Endothelial cell (in vitro differentiated cells): ENCODE measurements around the gene CMTM8. TPM values are rescaled to one million over a fixed set of nuclear protein-coding genes. Genes with fewer than 3 reads are reported as not detected.
"Not testable (repeated sequence)": the region's sequence is repeated elsewhere in the genome, so short reads cannot be mapped to it uniquely, and the experiment has no call there.

Experiments used
- DNase-seq: peaks from one replicate; pipeline ENCODE4 v3.0.0; 2021; ENCODE audit warnings: low spot score
- H3K27ac Mint-ChIP-seq: one replicate; pipeline ENCODE4 v1.8.0; 2021; ENCODE audit warnings: mixed read lengths, inconsistent platforms; ENCODE audit not compliant: unreplicated experiment
- H3K27me3 Mint-ChIP-seq: one replicate; pipeline ENCODE4 v1.8.0; 2021; ENCODE audit warnings: mild to moderate bottlenecking, moderate library complexity, mixed read lengths, inconsistent platforms; ENCODE audit not compliant: unreplicated experiment
- H3K36me3 Mint-ChIP-seq: one replicate; pipeline ENCODE4 v1.8.0; 2021; ENCODE audit warnings: mild to moderate bottlenecking, low read depth, mixed read lengths, inconsistent platforms; ENCODE audit not compliant: unreplicated experiment
- H3K4me1 Mint-ChIP-seq: one replicate; pipeline ENCODE4 v1.8.0; 2021; ENCODE audit warnings: mild to moderate bottlenecking, mixed read lengths, inconsistent platforms; ENCODE audit not compliant: unreplicated experiment
- H3K4me3 Mint-ChIP-seq: one replicate; pipeline ENCODE4 v1.8.0; 2021; ENCODE audit warnings: mild to moderate bottlenecking, mixed read lengths, inconsistent platforms; ENCODE audit not compliant: unreplicated experiment
- H3K9me3 Mint-ChIP-seq: one replicate; pipeline ENCODE4 v1.8.0; 2021; ENCODE audit warnings: mixed read lengths, inconsistent platforms; ENCODE audit not compliant: unreplicated experiment
- CTCF ChIP-seq: fragments of 200-600 bp; sonication (generic); IDR thresholded peaks from one replicate; pipeline ENCODE4 v1.5.0; 2021; ENCODE audit warnings: antibody characterized with exemption; ENCODE audit not compliant: unreplicated experiment
- total RNA-seq: library from RNA; stranded (reverse); fragmentation: NEBNext Ultra II Directional; extraction: Animal tissue kit (Norgen Biotek cat#: 25700); gene quantifications from one replicate; pipeline ENCODE4 v1.2.1, GENCODE V29; 2021; ENCODE audit not compliant: unreplicated experiment

The CMTM8 gene
- total RNA-seq, 1 donor from 2014 or later, result 16.2 TPM

GRCh38 chr3:32224016-32224516 lies 14.4 kb upstream of the CMTM8 start:
- TF ChIP-seq CTCF, result no peak
- Mint-ChIP-seq H3K27ac (no peak overlapping the region), H3K9me3 (no peaks in the 10 kb centered on the region), H3K4me3 (no peak overlapping the region), H3K27me3 (peaks cover 3% of the 10 kb centered on the region), H3K4me1 (peaks cover 10% of the 10 kb centered on the region), H3K36me3 (no peaks in the 10 kb centered on the region)
- DNase-seq, result no peak

GRCh38 chr3:32226875-32227500 lies 11.5 kb upstream of the CMTM8 start:
- Mint-ChIP-seq H3K4me1 (peaks cover 7% of the 10 kb centered on the region), H3K27ac (no peak overlapping the region), H3K27me3 (peaks cover 3% of the 10 kb centered on the region), H3K9me3 (no peaks in the 10 kb centered on the region), H3K36me3 (no peaks in the 10 kb centered on the region), H3K4me3 (no peak overlapping the region)
- no peak for DNase-seq
- no peak for TF ChIP-seq CTCF

- not testable (repeated sequence) for H3K27ac Mint-ChIP-seq, H3K27me3 Mint-ChIP-seq, H3K9me3 Mint-ChIP-seq, H3K36me3 Mint-ChIP-seq, H3K4me1 Mint-ChIP-seq, DNase-seq, H3K4me3 Mint-ChIP-seq
These were observed 9.7 kb upstream of the CMTM8 start for GRCh38 chr3:32228743-32229142.

- no peak overlapping the region for H3K27ac Mint-ChIP-seq
- no peak overlapping the region for H3K4me3 Mint-ChIP-seq
- DNase-seq, result no peak
- no peaks in the 10 kb centered on the region for H3K27me3 Mint-ChIP-seq
- TF ChIP-seq CTCF, result no peak
- peaks cover 6% of the 10 kb centered on the region for H3K4me1 Mint-ChIP-seq
- no peaks in the 10 kb centered on the region for H3K36me3 Mint-ChIP-seq
- no peaks in the 10 kb centered on the region for H3K9me3 Mint-ChIP-seq
These were observed 8.9 kb upstream of the CMTM8 start for GRCh38 chr3:32229565-32229964.

- no peak overlapping the region for H3K27ac Mint-ChIP-seq
- TF ChIP-seq CTCF, result no peak
These were observed 2.1 kb upstream of the CMTM8 start for GRCh38 chr3:32236377-32236776.

More at GRCh38 chr3:32236377-32236776, 2.1 kb upstream of the CMTM8 start:
- Mint-ChIP-seq H3K36me3 (peaks cover 20% of the 10 kb centered on the region), H3K4me1 (peaks cover 47% of the 10 kb centered on the region), H3K4me3 (peak overlapping the region; percentile 77), H3K27me3 (peaks cover 9% of the 10 kb centered on the region), H3K9me3 (peaks cover 4% of the 10 kb centered on the region)
- no peak for DNase-seq
